ENCODE data around the gene SGMS1.

SGMS1 gene

DNA sequence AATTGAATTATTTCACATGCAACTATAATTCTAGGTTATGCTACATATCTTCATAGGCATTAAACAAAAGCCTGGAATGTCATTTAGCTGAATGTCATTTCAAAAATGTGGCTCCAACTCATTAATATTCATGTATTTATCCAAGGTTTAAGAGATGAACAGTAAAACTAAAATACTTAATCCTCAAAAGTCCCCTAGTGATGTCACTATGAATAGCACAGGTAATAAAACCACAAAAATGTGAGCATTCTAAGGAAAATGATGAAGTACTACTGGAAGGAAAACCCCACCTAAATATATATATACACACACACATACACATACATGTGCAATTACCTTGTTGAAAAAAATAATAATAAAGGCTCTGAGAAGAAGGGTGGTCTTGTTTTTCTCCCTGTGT lies 218.0 kb downstream of the SGMS1 start:
- no peak overlapping the region for H3K9ac ChIP-seq (ENCODE audit: low read length)
- no peaks in the 10 kb centered on the region for H3K36me3 ChIP-seq (ENCODE audit: low read length)
- H3K79me2 ChIP-seq (ENCODE audit: insufficient read depth, low read length), result no peaks in the 10 kb centered on the region
- H3K27ac ChIP-seq (ENCODE audit: low read depth, low read length), result no peak overlapping the region
- no peaks in the 10 kb centered on the region for H3K9me3 ChIP-seq (ENCODE audit: insufficient read depth, low read length)
- no peaks in the 10 kb centered on the region for H3K9me2 ChIP-seq (replicated peaks; ENCODE audit: insufficient read depth, low read length)
- H2AFZ ChIP-seq (ENCODE audit: low read depth, low read length, severe bottlenecking), result no peak overlapping the region
- TF ChIP-seq EZH2phosphoT487 (conservative IDR thresholded peaks at IDR 0.05; ENCODE audit: low read length), result no peak
- TF ChIP-seq, protein P1, sequence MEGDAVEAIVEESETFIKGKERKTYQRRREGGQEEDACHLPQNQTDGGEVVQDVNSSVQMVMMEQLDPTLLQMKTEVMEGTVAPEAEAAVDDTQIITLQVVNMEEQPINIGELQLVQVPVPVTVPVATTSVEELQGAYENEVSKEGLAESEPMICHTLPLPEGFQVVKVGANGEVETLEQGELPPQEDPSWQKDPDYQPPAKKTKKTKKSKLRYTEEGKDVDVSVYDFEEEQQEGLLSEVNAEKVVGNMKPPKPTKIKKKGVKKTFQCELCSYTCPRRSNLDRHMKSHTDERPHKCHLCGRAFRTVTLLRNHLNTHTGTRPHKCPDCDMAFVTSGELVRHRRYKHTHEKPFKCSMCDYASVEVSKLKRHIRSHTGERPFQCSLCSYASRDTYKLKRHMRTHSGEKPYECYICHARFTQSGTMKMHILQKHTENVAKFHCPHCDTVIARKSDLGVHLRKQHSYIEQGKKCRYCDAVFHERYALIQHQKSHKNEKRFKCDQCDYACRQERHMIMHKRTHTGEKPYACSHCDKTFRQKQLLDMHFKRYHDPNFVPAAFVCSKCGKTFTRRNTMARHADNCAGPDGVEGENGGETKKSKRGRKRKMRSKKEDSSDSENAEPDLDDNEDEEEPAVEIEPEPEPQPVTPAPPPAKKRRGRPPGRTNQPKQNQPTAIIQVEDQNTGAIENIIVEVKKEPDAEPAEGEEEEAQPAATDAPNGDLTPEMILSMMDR (IDR thresholded peaks at IDR 0.05; ENCODE audit: insufficient read depth, low read length, poor library complexity, severe bottlenecking), result no peak
- no peaks in the 10 kb centered on the region for H3K27me3 ChIP-seq (ENCODE audit: low read length)
- H3F3A ChIP-seq (ENCODE audit: insufficient read depth), result no peaks in the 10 kb centered on the region
- no peak overlapping the region for H3K4me2 ChIP-seq (ENCODE audit: low read depth, low read length, poor library complexity, severe bottlenecking)
- H3K4me3 ChIP-seq (ENCODE audit: insufficient read depth, low read length, poor library complexity, severe bottlenecking), result no peak overlapping the region
- H4K20me1 ChIP-seq (ENCODE audit: low read depth, low read length), result 0 out of 2 replicates have a peak, but pooled peaks cover 9% of the 10 kb centered on the region

- Histone ChIP-seq H4K20me1 (ENCODE audit: low read depth, low read length) (0 out of 2 replicates have a peak, but pooled peaks cover 5% of the 10 kb centered on the region), H3F3A (ENCODE audit: insufficient read depth) (no peaks in the 10 kb centered on the region), H3K9me2 (replicated peaks; ENCODE audit: insufficient read depth, low read length) (no peaks in the 10 kb centered on the region), H3K27me3 (ENCODE audit: low read length) (no peaks in the 10 kb centered on the region), H3K4me2 (ENCODE audit: low read depth, low read length, poor library complexity, severe bottlenecking) (no peak overlapping the region), H3K36me3 (ENCODE audit: low read length) (no peaks in the 10 kb centered on the region), H3K9ac (ENCODE audit: low read length) (no peak overlapping the region), H3K27ac (ENCODE audit: low read depth, low read length) (no peak overlapping the region), H2AFZ (ENCODE audit: low read depth, low read length, severe bottlenecking) (no peak overlapping the region), H3K9me3 (ENCODE audit: insufficient read depth, low read length) (no peaks in the 10 kb centered on the region), H3K4me3 (ENCODE audit: insufficient read depth, low read length, poor library complexity, severe bottlenecking) (no peak overlapping the region), H3K79me2 (ENCODE audit: insufficient read depth, low read length) (no peaks in the 10 kb centered on the region)
- TF ChIP-seq, protein P1 (IDR thresholded peaks at IDR 0.05; ENCODE audit: insufficient read depth, low read length, poor library complexity, severe bottlenecking), result no peak
- no peak for TF ChIP-seq EZH2phosphoT487 (conservative IDR thresholded peaks at IDR 0.05; ENCODE audit: low read length)
Measured at GRCh38 chr10:50404021-50404773, 219.6 kb downstream of the SGMS1 start.

DNA sequence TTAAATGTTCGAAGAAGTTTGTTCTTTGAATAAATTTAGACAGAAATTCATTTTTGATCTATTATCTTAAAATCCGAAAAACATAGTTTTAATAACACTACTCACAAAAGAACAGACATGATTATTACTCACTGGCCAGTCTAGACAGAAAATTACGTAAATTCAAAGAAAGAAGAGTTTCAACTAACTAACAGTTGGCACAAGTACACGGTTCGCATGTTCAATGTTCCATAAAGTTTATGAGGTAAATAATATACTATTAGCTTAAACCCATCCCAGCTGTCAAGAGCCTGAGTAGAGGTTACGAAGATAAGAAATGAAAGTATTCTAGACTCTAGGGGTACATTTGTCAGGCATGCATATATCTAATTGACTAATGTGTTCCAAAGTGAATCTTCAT lies 220.7 kb downstream of the SGMS1 start:
- no peak overlapping the region for H3K27ac ChIP-seq (ENCODE audit: low read depth, low read length)
- H2AFZ ChIP-seq (ENCODE audit: low read depth, low read length, severe bottlenecking), result no peak overlapping the region
- no peak overlapping the region for H3K9ac ChIP-seq (ENCODE audit: low read length)
- no peak overlapping the region for H3K4me2 ChIP-seq (ENCODE audit: low read depth, low read length, poor library complexity, severe bottlenecking)
- 0 out of 2 replicates have a peak, but pooled peaks cover 5% of the 10 kb centered on the region for H4K20me1 ChIP-seq (ENCODE audit: low read depth, low read length)
- H3K9me2 ChIP-seq (replicated peaks; ENCODE audit: insufficient read depth, low read length), result no peaks in the 10 kb centered on the region
- H3K9me3 ChIP-seq (ENCODE audit: insufficient read depth, low read length), result no peaks in the 10 kb centered on the region
- H3K36me3 ChIP-seq (ENCODE audit: low read length), result no peaks in the 10 kb centered on the region
- H3K27me3 ChIP-seq (ENCODE audit: low read length), result no peaks in the 10 kb centered on the region
- no peak overlapping the region for H3K4me3 ChIP-seq (ENCODE audit: insufficient read depth, low read length, poor library complexity, severe bottlenecking)
- no peak for TF ChIP-seq EZH2phosphoT487 (conservative IDR thresholded peaks at IDR 0.05; ENCODE audit: low read length)
- TF ChIP-seq, protein P1 (IDR thresholded peaks at IDR 0.05; ENCODE audit: insufficient read depth, low read length, poor library complexity, severe bottlenecking), result no peak
- no peaks in the 10 kb centered on the region for H3F3A ChIP-seq (ENCODE audit: insufficient read depth)
- H3K79me2 ChIP-seq (ENCODE audit: insufficient read depth, low read length), result no peaks in the 10 kb centered on the region
